ENCODE data around the gene MYOM1.
"Not testable (repeated sequence)": the region's sequence is repeated elsewhere in the genome, so short reads cannot be mapped to it uniquely, and the experiment has no call there.

The MYOM1 gene

GRCh38 chr18:3066341-3067110 lies 153.2 kb downstream of the MYOM1 start:
- DNase-seq (ENCODE audit: low spot score): no peak
- no peaks in the 10 kb centered on the region for H3K27me3 Mint-ChIP-seq (ENCODE audit: low read depth)
- H3K9me3 Mint-ChIP-seq: no peaks in the 10 kb centered on the region
- H3K27ac Mint-ChIP-seq: peak overlapping the region; percentile 55
- no peaks in the 10 kb centered on the region for H3K36me3 Mint-ChIP-seq (ENCODE audit: low read depth)
- H3K4me3 Mint-ChIP-seq: peak overlapping the region; percentile 75
- peaks cover 49% of the 10 kb centered on the region for H3K4me1 Mint-ChIP-seq (ENCODE audit: low read depth)

- not testable (repeated sequence) for H3K27me3 Mint-ChIP-seq (ENCODE audit: low read depth); H3K27ac Mint-ChIP-seq; H3K9me3 Mint-ChIP-seq; H3K4me3 Mint-ChIP-seq; DNase-seq (ENCODE audit: low spot score); H3K36me3 Mint-ChIP-seq (ENCODE audit: low read depth)
- peaks cover 58% of the 10 kb centered on the region for H3K4me1 Mint-ChIP-seq (ENCODE audit: low read depth)
Measured at GRCh38 chr18:3063766-3064165, 156.0 kb downstream of the MYOM1 start.

DNA sequence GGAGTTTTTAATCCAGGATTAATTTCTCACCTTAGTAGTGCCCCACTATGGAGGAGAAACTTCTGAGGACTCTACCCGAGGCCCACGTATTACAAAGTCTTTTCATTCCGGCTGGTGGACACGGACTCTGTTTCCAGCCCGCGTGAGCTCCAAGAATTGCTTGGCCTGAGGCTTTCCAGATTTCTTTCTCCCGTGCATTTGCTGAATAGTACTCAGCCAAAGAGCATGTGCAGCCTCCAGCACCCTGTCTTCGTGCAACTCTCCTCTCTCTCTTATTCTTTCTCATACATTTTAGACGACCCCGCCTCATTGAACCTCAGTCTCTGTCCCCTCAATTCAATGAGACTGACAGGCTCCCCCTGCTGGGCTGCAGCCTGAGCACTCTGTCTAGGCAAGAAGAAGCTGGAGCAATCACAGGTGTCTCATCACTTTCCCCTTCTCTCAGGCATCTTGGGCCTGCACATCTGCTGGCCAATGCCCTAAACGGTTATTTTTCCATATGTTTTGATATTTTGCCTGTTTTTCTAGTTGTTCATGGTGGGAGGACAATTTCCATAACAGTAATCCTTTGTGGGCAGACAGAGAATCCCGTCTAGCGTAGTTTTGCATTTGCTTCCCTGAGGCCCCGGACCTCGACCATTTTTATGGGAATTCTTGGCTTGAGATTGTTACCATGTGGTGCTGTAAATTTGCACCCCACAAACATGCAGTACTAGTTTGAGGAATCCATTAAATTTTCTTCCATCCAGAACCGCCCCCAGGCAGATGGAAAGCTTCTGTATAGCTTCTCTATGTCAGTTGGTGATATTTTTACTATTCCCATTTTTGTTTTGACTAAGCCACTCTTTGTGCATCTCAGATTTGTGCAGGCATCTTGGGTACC lies 156.7 kb downstream of the MYOM1 start:
- peak; percentile 61 for DNase-seq (ENCODE audit: low spot score)
- H3K36me3 Mint-ChIP-seq (ENCODE audit: low read depth): peaks cover 2% of the 10 kb centered on the region
- peak overlapping the region; percentile 95 for H3K27ac Mint-ChIP-seq
- H3K4me1 Mint-ChIP-seq (ENCODE audit: low read depth): peaks cover 63% of the 10 kb centered on the region
- H3K4me3 Mint-ChIP-seq: peak overlapping the region; percentile 76
- H3K27me3 Mint-ChIP-seq (ENCODE audit: low read depth): no peaks in the 10 kb centered on the region
- H3K9me3 Mint-ChIP-seq: no peaks in the 10 kb centered on the region

DNA sequence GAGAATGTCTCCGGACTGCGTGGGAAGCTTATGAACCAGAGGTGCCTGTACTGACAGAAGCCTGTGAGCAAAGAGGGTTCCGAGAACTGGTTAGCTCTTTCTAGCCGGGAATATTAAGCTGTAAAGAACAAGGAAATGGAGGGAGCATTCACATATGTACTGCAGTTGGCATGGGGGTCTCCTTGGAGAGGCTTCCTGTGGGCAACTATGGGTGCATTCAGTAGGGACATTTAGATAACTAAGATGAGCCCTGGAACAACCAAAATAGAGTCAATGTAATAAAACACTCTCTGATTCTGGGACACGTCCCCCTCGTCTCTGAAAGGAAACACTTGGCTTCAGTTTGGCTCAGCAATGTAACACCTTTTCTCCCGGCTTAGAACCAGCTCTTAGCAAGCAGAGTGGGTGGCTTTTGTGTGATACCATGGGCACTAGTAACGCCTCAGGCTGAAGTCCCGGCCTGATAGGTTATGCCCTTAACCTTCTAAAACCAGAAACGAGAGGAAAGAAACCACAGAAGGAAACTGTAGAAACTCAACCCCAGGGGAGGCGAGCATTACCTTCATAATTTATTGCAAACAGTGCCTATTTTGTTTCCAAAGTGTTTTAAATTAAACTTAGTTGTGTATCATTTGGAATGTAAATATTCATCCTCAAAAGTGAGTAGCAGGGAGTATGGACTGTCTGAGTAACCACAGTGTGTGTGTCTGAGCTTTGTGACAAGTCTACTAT lies 158.0 kb downstream of the MYOM1 start:
- Mint-ChIP-seq H3K27me3 (ENCODE audit: low read depth) (no peaks in the 10 kb centered on the region), H3K36me3 (ENCODE audit: low read depth) (peaks cover 2% of the 10 kb centered on the region), H3K9me3 (no peaks in the 10 kb centered on the region), H3K4me3 (peak overlapping the region; percentile 76), H3K27ac (peak overlapping the region; percentile 95), H3K4me1 (ENCODE audit: low read depth) (peaks cover 61% of the 10 kb centered on the region)
- DNase-seq (ENCODE audit: low spot score): peak; percentile 71

DNA sequence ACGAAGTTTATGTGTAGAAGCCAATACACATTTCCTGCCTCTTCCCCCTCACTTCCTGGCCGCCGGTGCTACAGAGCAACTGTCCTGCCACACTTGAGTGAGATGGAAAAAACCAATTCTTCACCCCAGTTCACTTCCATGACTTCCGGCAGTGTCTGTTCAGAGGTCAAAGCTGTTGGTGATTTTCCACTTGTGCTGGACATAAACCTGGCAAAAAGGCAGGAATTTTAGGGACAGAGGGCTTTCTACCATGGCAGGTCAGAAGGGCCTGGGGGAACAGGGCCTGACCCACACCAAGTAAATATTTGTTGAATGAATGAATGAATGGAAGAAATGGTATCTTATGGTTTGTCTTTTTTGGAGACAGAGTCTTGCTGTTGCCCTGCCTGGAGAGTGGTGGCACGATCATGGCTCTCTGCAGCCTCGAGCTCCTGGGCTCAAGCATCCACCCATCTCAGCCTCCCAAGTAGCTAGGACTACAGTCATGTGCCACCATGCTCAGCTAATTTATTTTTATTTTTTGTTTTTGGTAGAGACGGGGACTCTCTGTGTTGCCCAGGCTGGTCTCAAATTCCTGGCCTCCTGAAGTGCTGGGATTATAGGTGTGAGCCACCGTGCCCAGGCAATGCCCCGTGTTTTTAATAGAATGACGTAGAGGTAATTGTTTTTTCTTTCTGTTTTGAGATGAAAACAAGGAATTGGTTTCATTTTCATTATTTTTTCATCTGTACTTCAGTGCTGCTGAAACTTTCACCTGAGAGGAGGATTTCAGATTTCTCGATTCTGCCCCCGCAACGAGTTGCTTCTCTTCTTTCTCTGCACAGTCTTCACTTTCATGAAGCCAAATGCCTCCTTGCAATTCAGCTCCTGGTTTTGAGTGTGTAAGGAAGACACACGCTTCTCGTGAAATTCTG lies 158.8 kb downstream of the MYOM1 start:
- Mint-ChIP-seq H3K36me3 (ENCODE audit: low read depth) (peaks cover 2% of the 10 kb centered on the region), H3K27me3 (ENCODE audit: low read depth) (no peaks in the 10 kb centered on the region), H3K27ac (peak overlapping the region; percentile 95), H3K4me1 (ENCODE audit: low read depth) (peaks cover 61% of the 10 kb centered on the region), H3K9me3 (no peaks in the 10 kb centered on the region), H3K4me3 (peak overlapping the region; percentile 76)
- peak; percentile 56 for DNase-seq (ENCODE audit: low spot score)

GRCh38 chr18:3059272-3059671 lies 160.5 kb downstream of the MYOM1 start:
- peaks cover 3% of the 10 kb centered on the region for H3K9me3 Mint-ChIP-seq
- no peak for DNase-seq (ENCODE audit: low spot score)
- no peak overlapping the region for H3K4me3 Mint-ChIP-seq
- peaks cover 61% of the 10 kb centered on the region for H3K4me1 Mint-ChIP-seq (ENCODE audit: low read depth)
- no peaks in the 10 kb centered on the region for H3K27me3 Mint-ChIP-seq (ENCODE audit: low read depth)
- peaks cover 4% of the 10 kb centered on the region for H3K36me3 Mint-ChIP-seq (ENCODE audit: low read depth)
- peak overlapping the region; percentile 95 for H3K27ac Mint-ChIP-seq

GRCh38 chr18:3058328-3059191 lies 161.2 kb downstream of the MYOM1 start:
- Mint-ChIP-seq H3K36me3 (ENCODE audit: low read depth) (peaks cover 6% of the 10 kb centered on the region), H3K4me3 (peak overlapping the region; percentile 31), H3K4me1 (ENCODE audit: low read depth) (peaks cover 62% of the 10 kb centered on the region), H3K9me3 (peaks cover 7% of the 10 kb centered on the region), H3K27me3 (ENCODE audit: low read depth) (no peaks in the 10 kb centered on the region), H3K27ac (peak overlapping the region; percentile 95)
- DNase-seq (ENCODE audit: low spot score): no peak

DNA sequence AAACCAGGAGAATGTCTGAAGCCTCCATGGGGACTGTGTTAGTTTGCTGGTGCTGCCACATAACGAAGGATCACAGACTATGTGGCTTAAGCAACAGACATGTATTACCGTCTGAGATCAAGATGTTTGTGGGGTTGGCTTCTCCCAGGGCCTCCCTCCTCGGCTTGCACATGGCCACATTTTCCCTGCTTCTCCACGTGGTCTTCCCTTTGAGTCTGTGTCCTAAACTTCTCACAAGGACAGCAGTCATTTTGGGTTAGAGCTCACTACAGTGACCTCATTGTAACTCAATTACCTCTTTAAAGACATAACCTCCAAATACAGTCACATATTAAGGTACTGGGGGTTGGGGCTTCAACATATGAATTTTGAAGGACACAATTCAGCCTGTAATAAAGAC lies 162.2 kb downstream of the MYOM1 start:
- peak overlapping the region; percentile 95 for H3K27ac Mint-ChIP-seq
- peaks cover 13% of the 10 kb centered on the region for H3K36me3 Mint-ChIP-seq (ENCODE audit: low read depth)
- peaks cover 14% of the 10 kb centered on the region for H3K9me3 Mint-ChIP-seq
- peaks cover 55% of the 10 kb centered on the region for H3K4me1 Mint-ChIP-seq (ENCODE audit: low read depth)
- no peak for DNase-seq (ENCODE audit: low spot score)
- no peaks in the 10 kb centered on the region for H3K27me3 Mint-ChIP-seq (ENCODE audit: low read depth)
- no peak overlapping the region for H3K4me3 Mint-ChIP-seq

DNA sequence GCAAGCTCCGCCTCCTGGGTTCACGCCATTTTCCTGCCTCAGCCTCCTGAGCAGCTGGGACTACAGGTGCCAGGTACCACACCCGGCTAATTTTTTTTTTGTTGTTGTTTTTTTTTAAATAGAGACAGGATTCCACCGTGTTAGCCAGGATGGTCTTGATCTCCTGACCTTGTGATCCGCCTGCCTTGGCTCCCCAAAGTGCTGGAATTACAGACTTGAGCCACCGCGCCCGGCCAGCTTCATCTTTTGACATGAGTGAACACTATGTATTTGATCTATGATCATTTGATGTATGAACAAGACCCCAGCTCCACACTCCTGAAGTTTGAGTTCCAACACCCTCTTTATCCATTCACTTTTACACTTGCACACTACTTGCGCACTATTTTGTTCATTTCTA lies 163.5 kb downstream of the MYOM1 start:
- Mint-ChIP-seq H3K4me1 (ENCODE audit: low read depth) (peaks cover 49% of the 10 kb centered on the region), H3K36me3 (ENCODE audit: low read depth) (peaks cover 17% of the 10 kb centered on the region)

GRCh38 chr18:3055816-3056215 lies 164.0 kb downstream of the MYOM1 start:
- peaks cover 17% of the 10 kb centered on the region for H3K36me3 Mint-ChIP-seq (ENCODE audit: low read depth)
- H3K27me3 Mint-ChIP-seq (ENCODE audit: low read depth): no peaks in the 10 kb centered on the region
- no peak for DNase-seq (ENCODE audit: low spot score)
- H3K9me3 Mint-ChIP-seq: peaks cover 17% of the 10 kb centered on the region
- peaks cover 44% of the 10 kb centered on the region for H3K4me1 Mint-ChIP-seq (ENCODE audit: low read depth)
- no peak overlapping the region for H3K27ac Mint-ChIP-seq
- H3K4me3 Mint-ChIP-seq: no peak overlapping the region

More for the DNA sequence above, 163.5 kb downstream of the MYOM1 start:
- Mint-ChIP-seq H3K4me3 (no peak overlapping the region), H3K27ac (no peak overlapping the region), H3K9me3 (peaks cover 17% of the 10 kb centered on the region), H3K27me3 (ENCODE audit: low read depth) (no peaks in the 10 kb centered on the region)
- no peak for DNase-seq (ENCODE audit: low spot score)

DNA sequence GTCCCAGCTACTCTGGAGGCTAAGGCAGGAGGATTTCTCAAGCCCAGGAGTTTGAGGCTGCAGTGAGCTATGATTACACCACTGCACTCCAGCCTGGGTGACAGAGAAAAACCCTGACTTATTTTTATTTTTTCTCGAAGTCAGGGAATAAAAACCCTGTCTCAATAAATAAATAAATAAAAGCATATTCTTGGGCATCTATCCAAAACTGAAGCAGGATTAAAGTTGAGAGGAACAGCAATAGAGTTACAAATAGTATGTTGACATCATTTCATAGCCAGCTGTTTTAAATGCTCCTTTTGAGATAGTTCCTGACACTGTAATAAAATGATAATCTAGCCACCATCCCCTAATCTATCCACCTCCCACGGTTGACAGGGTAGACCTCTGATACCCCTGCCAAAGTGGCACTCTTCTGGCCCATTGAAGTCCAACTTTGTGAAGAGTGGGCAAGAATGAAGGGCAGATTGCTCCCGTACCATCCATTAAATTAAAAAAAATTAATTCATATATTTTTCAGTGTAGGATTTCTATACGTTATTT lies 164.5 kb downstream of the MYOM1 start:
- Mint-ChIP-seq H3K9me3 (peaks cover 17% of the 10 kb centered on the region), H3K4me1 (ENCODE audit: low read depth) (peaks cover 38% of the 10 kb centered on the region), H3K4me3 (no peak overlapping the region), H3K27ac (peak overlapping the region; percentile 19), H3K36me3 (ENCODE audit: low read depth) (peaks cover 17% of the 10 kb centered on the region), H3K27me3 (ENCODE audit: low read depth) (no peaks in the 10 kb centered on the region)
- DNase-seq (ENCODE audit: low spot score): no peak

GRCh38 chr18:3054780-3055179 lies 165.0 kb downstream of the MYOM1 start:
- H3K27ac Mint-ChIP-seq: no peak overlapping the region
- H3K9me3 Mint-ChIP-seq: peaks cover 17% of the 10 kb centered on the region
- DNase-seq (ENCODE audit: low spot score): no peak
- no peak overlapping the region for H3K4me3 Mint-ChIP-seq
- H3K36me3 Mint-ChIP-seq (ENCODE audit: low read depth): peaks cover 17% of the 10 kb centered on the region
- H3K4me1 Mint-ChIP-seq (ENCODE audit: low read depth): peaks cover 36% of the 10 kb centered on the region
- H3K27me3 Mint-ChIP-seq (ENCODE audit: low read depth): no peaks in the 10 kb centered on the region
